HepG2 (cell line): ENCODE measurements around the gene RGS13. TPM values are rescaled to one million over a fixed set of nuclear protein-coding genes. Genes with fewer than 3 reads are reported as not detected.

Experiments
- ATRX ChIP-seq: sonication (generic); formaldehyde crosslinking; IDR thresholded peaks from 2 replicates; pipeline ENCODE4 v1.4.0; 2020; ENCODE audit warnings: missing genetic modification reagents, borderline replicate concordance
- CHCHD3 ChIP-seq: sonication (generic); formaldehyde crosslinking; IDR thresholded peaks from 2 replicates; pipeline ENCODE4 v1.8.0; 2022; ENCODE audit warnings: mild to moderate bottlenecking, missing genetic modification reagents, moderate library complexity
- ESRRA ChIP-seq: sonication (generic); formaldehyde crosslinking; IDR thresholded peaks from 2 replicates; pipeline ENCODE4 v1.5.1; 2020; ENCODE audit warnings: mild to moderate bottlenecking, low read depth, missing genetic modification reagents
- HNRNPK ChIP-seq: fragments of 200-400 bp; formaldehyde crosslinking; IDR thresholded peaks from 2 replicates; pipeline ENCODE4 v1.6.1; 2018; ENCODE audit warnings: low read length, low read depth, moderate library complexity, mild to moderate bottlenecking; ENCODE audit not compliant: poor library complexity, severe bottlenecking
- KLF6 ChIP-seq: IDR thresholded peaks from 2 replicates; pipeline ENCODE4 v1.8.0; 2016; ENCODE audit warnings: missing biosample characterization, missing genetic modification reagents
- MIXL1 ChIP-seq: IDR thresholded peaks from 2 replicates; pipeline ENCODE4 v1.6.1; 2016
- NR2F6 ChIP-seq, 2 experiments: IDR thresholded peaks; 2 replicates each; pipeline ENCODE4 v1.6.1; 2016; ENCODE audit warnings: antibody characterized with exemption in 1 of 2, mild to moderate bottlenecking in 1 of 2
- POGZ ChIP-seq: sonication (generic); formaldehyde crosslinking; IDR thresholded peaks from 2 replicates; pipeline ENCODE4 v1.4.0; 2020; ENCODE audit warnings: mild to moderate bottlenecking, missing genetic modification reagents
- POLR2A ChIP-seq, 2 experiments: IDR thresholded peaks; 2 replicates each; pipeline ENCODE4 v1.6.1; 2011; ENCODE audit warnings: low read depth in 2 of 2, low read length in 2 of 2, mild to moderate bottlenecking in 1 of 2, moderate library complexity in 1 of 2; ENCODE audit not compliant: insufficient read depth in 1 of 2
- POLR2AphosphoS5 ChIP-seq: IDR thresholded peaks from 2 replicates; pipeline ENCODE4 v1.6.1; 2012; ENCODE audit warnings: low read depth, low read length
- RXRB ChIP-seq: IDR thresholded peaks from 2 replicates; pipeline ENCODE4 v1.6.1; 2016; ENCODE audit warnings: borderline replicate concordance, missing genetic modification reagents, missing compliant biosample characterization
- SALL2 ChIP-seq: sonication (generic); formaldehyde crosslinking; IDR thresholded peaks from 2 replicates; pipeline ENCODE4 v1.8.1; 2023; ENCODE audit warnings: mild to moderate bottlenecking, missing genetic modification reagents, inconsistent platforms
- SATB2 ChIP-seq: sonication (generic); formaldehyde crosslinking; IDR thresholded peaks from 2 replicates; pipeline ENCODE4 v1.5.0; 2020; ENCODE audit warnings: missing genetic modification reagents
- SOX6 ChIP-seq, 2 experiments: fragments of 450-650 bp in 1 of 2; sonication (generic) in 1 of 2; formaldehyde crosslinking in 1 of 2; IDR thresholded peaks; 2 replicates each; pipeline versions ENCODE4 v1.4.0 to v1.6.1; 2017 to 2020; ENCODE audit warnings: antibody characterized with exemption in 1 of 2, mild to moderate bottlenecking in 1 of 2, missing genetic modification reagents in 1 of 2
- TAF15 ChIP-seq: fragments of 200-400 bp; formaldehyde crosslinking; IDR thresholded peaks from one replicate; pipeline ENCODE4 v1.6.1; 2018; ENCODE audit warnings: mild to moderate bottlenecking, low read depth, low read length; ENCODE audit not compliant: poor library complexity, severe bottlenecking
- ZBTB20 ChIP-seq: sonication (generic); formaldehyde crosslinking; IDR thresholded peaks from 2 replicates; pipeline ENCODE4 v1.8.1; 2023; ENCODE audit warnings: missing genetic modification reagents, low read depth, mild to moderate bottlenecking, borderline replicate concordance
- ZBTB8A ChIP-seq: sonication (generic); formaldehyde crosslinking; IDR thresholded peaks from 2 replicates; pipeline ENCODE4 v1.4.0; 2020; ENCODE audit warnings: mild to moderate bottlenecking, low read depth, missing genetic modification reagents, borderline replicate concordance
- ZMYM4 ChIP-seq: sonication (generic); formaldehyde crosslinking; IDR thresholded peaks from 2 replicates; pipeline ENCODE4 v1.8.1; 2023; ENCODE audit warnings: mild to moderate bottlenecking, missing genetic modification reagents
- ZNF224 ChIP-seq: sonication (generic); formaldehyde crosslinking; IDR thresholded peaks from 2 replicates; pipeline ENCODE4 v1.5.0; 2020; ENCODE audit warnings: mild to moderate bottlenecking, missing genetic modification reagents
- ZNF331 ChIP-seq: sonication (generic); formaldehyde crosslinking; IDR thresholded peaks from 2 replicates; pipeline ENCODE4 v1.4.0; 2020; ENCODE audit warnings: missing genetic modification reagents
- ZSCAN21 ChIP-seq: sonication (generic); formaldehyde crosslinking; IDR thresholded peaks from 2 replicates; pipeline ENCODE4 v1.8.0; 2022; ENCODE audit warnings: mild to moderate bottlenecking, missing genetic modification reagents, moderate library complexity, borderline replicate concordance
- polyA plus RNA-seq, 8 experiments: library from polyadenylated mRNA; depleted of rRNA in 3 of 8; stranded (reverse) in 7 of 8; unstranded in 1 of 8; fragments of >200 nt; fragmentation: Illumina TruSeq in 4 of 8; extraction: Trizol in 4 of 8; gene quantifications; 2 replicates each; pipeline versions ENCODE4 v1.2.1 to v1.2.3, GENCODE V29; 2011 to 2016; ENCODE audit warnings: low read depth in 4 of 8, missing spikeins in 1 of 8, mixed read lengths in 1 of 8; ENCODE audit not compliant: insufficient read depth in 1 of 8
- total RNA-seq, 5 experiments: library from RNA; depleted of rRNA; stranded (reverse); fragments of >200 nt; fragmentation: Illumina TruSeq; extraction: Trizol; gene quantifications; 2 replicates each; pipeline ENCODE4 v1.2.3, GENCODE V29; 2016; ENCODE audit warnings: low read depth in 1 of 5
- TF ChIP-seq, protein P1 (sequence below): IDR thresholded peaks from 2 replicates; pipeline ENCODE4 v1.6.1; 2016; ENCODE audit warnings: low read depth, missing genetic modification reagents, missing compliant biosample characterization
- TF ChIP-seq, protein P2 (sequence below): sonication (generic); formaldehyde crosslinking; IDR thresholded peaks from 2 replicates; pipeline ENCODE4 v1.4.0; 2020; ENCODE audit warnings: mild to moderate bottlenecking, missing genetic modification reagents
- TF ChIP-seq, protein P3 (sequence below): IDR thresholded peaks from 2 replicates; pipeline ENCODE4 v1.6.1; 2016; ENCODE audit warnings: low read depth

Gene RGS13
- total and polyA plus RNA-seq, 2 of the 13 experiments (the other 11 are each of a cell fraction or from before 2014, with no cell fraction given) = not detected

DNA sequence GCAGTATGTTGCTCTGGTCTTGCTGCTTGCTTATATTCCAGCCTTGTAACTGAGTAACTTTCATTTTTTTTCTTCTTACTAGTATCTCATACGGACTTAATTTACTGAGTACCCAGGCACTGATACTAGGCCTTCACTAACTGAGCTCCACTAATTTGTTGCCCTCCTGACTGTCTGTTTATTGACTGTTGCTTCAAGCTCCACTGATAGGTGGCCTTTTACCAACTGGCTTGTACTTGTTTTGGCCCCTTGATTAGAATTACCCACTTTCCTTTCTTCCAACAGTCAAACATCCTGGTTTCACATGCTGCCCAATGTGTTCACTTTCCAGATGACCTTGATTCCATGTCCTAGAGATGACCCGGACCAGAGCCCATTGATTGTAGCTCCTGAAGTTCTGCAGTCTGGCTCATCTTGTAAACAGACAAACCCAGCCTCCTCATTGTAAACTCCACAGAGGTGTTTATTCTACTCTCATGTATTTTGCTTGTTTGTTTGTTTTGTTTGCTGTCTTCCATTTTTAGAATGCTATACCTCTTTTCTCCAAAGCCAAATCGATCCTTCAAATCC, 32.6 kb upstream of the RGS13 start (continued):
- TF ChIP-seq, protein P1, sequence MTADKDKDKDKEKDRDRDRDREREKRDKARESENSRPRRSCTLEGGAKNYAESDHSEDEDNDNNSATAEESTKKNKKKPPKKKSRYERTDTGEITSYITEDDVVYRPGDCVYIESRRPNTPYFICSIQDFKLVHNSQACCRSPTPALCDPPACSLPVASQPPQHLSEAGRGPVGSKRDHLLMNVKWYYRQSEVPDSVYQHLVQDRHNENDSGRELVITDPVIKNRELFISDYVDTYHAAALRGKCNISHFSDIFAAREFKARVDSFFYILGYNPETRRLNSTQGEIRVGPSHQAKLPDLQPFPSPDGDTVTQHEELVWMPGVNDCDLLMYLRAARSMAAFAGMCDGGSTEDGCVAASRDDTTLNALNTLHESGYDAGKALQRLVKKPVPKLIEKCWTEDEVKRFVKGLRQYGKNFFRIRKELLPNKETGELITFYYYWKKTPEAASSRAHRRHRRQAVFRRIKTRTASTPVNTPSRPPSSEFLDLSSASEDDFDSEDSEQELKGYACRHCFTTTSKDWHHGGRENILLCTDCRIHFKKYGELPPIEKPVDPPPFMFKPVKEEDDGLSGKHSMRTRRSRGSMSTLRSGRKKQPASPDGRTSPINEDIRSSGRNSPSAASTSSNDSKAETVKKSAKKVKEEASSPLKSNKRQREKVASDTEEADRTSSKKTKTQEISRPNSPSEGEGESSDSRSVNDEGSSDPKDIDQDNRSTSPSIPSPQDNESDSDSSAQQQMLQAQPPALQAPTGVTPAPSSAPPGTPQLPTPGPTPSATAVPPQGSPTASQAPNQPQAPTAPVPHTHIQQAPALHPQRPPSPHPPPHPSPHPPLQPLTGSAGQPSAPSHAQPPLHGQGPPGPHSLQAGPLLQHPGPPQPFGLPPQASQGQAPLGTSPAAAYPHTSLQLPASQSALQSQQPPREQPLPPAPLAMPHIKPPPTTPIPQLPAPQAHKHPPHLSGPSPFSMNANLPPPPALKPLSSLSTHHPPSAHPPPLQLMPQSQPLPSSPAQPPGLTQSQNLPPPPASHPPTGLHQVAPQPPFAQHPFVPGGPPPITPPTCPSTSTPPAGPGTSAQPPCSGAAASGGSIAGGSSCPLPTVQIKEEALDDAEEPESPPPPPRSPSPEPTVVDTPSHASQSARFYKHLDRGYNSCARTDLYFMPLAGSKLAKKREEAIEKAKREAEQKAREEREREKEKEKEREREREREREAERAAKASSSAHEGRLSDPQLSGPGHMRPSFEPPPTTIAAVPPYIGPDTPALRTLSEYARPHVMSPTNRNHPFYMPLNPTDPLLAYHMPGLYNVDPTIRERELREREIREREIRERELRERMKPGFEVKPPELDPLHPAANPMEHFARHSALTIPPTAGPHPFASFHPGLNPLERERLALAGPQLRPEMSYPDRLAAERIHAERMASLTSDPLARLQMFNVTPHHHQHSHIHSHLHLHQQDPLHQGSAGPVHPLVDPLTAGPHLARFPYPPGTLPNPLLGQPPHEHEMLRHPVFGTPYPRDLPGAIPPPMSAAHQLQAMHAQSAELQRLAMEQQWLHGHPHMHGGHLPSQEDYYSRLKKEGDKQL (CRISPR knock-in tag) = no peak
- TF ChIP-seq POLR2A (IDR thresholded peaks at IDR 0.05; ENCODE audit: insufficient read depth in 1 of 2, low read depth in 2 of 2, low read length in 2 of 2) (no peak), ESRRA (CRISPR knock-in tag) (peak; percentile 86), RXRB (CRISPR knock-in tag) (peak; percentile 61; the same call in 1 of the 2 replicates), SOX6 (IDR thresholded peaks at IDR 0.05) (no peak), SOX6 (CRISPR knock-in tag; IDR thresholded peaks at IDR 0.05) (peak; percentile 57), KLF6 (CRISPR knock-in tag) (no peak), ZMYM4 (peak; percentile 50; the same call in 1 of the 2 replicates), POGZ (CRISPR knock-in tag) (0 out of 2 replicates have a peak, but pooled peaks have one; percentile 52), ZSCAN21 (CRISPR knock-in tag) (no peak), NR2F6 (IDR thresholded peaks at IDR 0.05) (no peak), NR2F6 (CRISPR knock-in tag; IDR thresholded peaks at IDR 0.05) (no peak), SALL2 (no peak), ZNF224 (CRISPR knock-in tag) (no peak), ZNF331 (CRISPR knock-in tag) (peak; percentile 79; the same call in 1 of the 2 replicates), ZBTB8A (CRISPR knock-in tag) (no peak), ZBTB20 (CRISPR knock-in tag) (0 out of 2 replicates have a peak, but pooled peaks have one; percentile 30), MIXL1 (CRISPR knock-in tag) (0 out of 2 replicates have a peak, but pooled peaks have one; percentile 29), SATB2 (CRISPR knock-in tag) (no peak), CHCHD3 (CRISPR knock-in tag) (no peak), HNRNPK (no peak), POLR2AphosphoS5 (no peak), TAF15 (no peak), ATRX (CRISPR knock-in tag) (no peak)
- TF ChIP-seq, protein P2, sequence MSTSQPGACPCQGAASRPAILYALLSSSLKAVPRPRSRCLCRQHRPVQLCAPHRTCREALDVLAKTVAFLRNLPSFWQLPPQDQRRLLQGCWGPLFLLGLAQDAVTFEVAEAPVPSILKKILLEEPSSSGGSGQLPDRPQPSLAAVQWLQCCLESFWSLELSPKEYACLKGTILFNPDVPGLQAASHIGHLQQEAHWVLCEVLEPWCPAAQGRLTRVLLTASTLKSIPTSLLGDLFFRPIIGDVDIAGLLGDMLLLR = no peak
- TF ChIP-seq, protein P3, sequence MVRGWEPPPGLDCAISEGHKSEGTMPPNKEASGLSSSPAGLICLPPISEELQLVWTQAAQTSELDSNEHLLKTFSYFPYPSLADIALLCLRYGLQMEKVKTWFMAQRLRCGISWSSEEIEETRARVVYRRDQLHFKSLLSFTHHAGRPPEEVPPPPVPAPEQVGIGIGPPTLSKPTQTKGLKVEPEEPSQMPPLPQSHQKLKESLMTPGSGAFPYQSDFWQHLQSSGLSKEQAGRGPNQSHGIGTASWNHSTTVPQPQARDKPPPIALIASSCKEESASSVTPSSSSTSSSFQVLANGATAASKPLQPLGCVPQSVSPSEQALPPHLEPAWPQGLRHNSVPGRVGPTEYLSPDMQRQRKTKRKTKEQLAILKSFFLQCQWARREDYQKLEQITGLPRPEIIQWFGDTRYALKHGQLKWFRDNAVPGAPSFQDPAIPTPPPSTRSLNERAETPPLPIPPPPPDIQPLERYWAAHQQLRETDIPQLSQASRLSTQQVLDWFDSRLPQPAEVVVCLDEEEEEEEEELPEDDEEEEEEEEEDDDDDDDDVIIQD (CRISPR knock-in tag) = peak; percentile 25; the same call in 1 of the 2 replicates
